Gastrocnemius medialis (tissue), 4 donors: Measurements from ENCODE around the gene DKC1. TPM values are rescaled to one million over a fixed set of nuclear protein-coding genes. Genes with fewer than 3 reads are reported as not detected.
A peak's percentile ranks its signal among the peaks of the same experiment; 100 is the strongest.

Experiments
- ATAC-seq, 2 donors: fragments of 150-250 bp; one replicate each; pipeline ENCODE4 v1.9.1; 2016
- DNase-seq, 2 donors: peaks; one replicate each; pipeline ENCODE4 v3.0.0-alpha.2; 2019
- H3K27ac ChIP-seq, 4 donors: fragments of 200-600 bp; sonication (generic); 1 replicate in 1 of 4; 2 replicates in 3 of 4; pipeline ENCODE4 v1.5.1; 2016 to 2018; ENCODE audit warnings: mild to moderate bottlenecking in 2 of 4, moderate library complexity in 1 of 4
- H3K27me3 ChIP-seq, 3 donors: fragments of 200-600 bp; sonication (generic) in 2 of 3; 1 replicate in 1 of 3; 2 replicates in 2 of 3; pipeline versions ENCODE4 v1.5.1 to v1.6.0; 2016 to 2019; ENCODE audit warnings: mild to moderate bottlenecking in 1 of 3, moderate library complexity in 1 of 3
- H3K36me3 ChIP-seq, 2 donors: fragments of 200-600 bp; sonication (generic) in 1 of 2; one replicate each; pipeline ENCODE4 v1.5.1; 2017 to 2018
- H3K4me1 ChIP-seq, 2 donors: fragments of 200-600 bp; sonication (generic) in 1 of 2; one replicate each; pipeline ENCODE4 v1.5.1; 2016 to 2017; ENCODE audit warnings: mild to moderate bottlenecking in 2 of 2
- H3K4me3 ChIP-seq, 4 donors: fragments of 200-600 bp; sonication (generic) in 3 of 4; 1 replicate in 1 of 4; 2 replicates in 3 of 4; pipeline ENCODE4 v1.5.1; 2016 to 2019; ENCODE audit warnings: mild to moderate bottlenecking in 2 of 4
- H3K9me3 ChIP-seq, 3 donors: fragments of 200-600 bp; sonication (generic) in 2 of 3; 1 replicate in 1 of 3; 2 replicates in 2 of 3; pipeline ENCODE4 v1.5.1; 2016 to 2019
- POLR2A ChIP-seq, 2 donors: fragments of 450-650 bp; IDR thresholded peaks; one replicate each; pipeline ENCODE4 v1.6.1; 2017; ENCODE audit warnings: antibody characterized with exemption in 2 of 2, mild to moderate bottlenecking in 2 of 2, moderate library complexity in 2 of 2
- in situ Hi-C, 4 donors: fragments of 200-750 bp; cut with MboI; loops; one replicate each; pipeline versions ENCODE4 v1.15.0 to v1.8.0; 2017; ENCODE audit warnings: low sequenced_read_pairs in 4 of 4
- intact Hi-C: fragments of 100-400 bp; cut with DNase I; formaldehyde crosslinking; loops from one replicate; pipeline ENCODE4 v1.15.1; 2023; ENCODE audit warnings: low total_unique reads
- total RNA-seq, 4 donors: library from RNA; depleted of rRNA; stranded (reverse); fragments of >200 nt; gene quantifications; one replicate each; pipeline versions ENCODE4 v1.1.0 to v1.2.3, GENCODE V29; 2016
- TF ChIP-seq, protein P1 (sequence below), 5 experiments: fragments of 450-650 bp in 3 of 5; fragments of 200-600 bp in 2 of 5; sonication (generic) in 2 of 5; IDR thresholded peaks in 4 of 5; conservative IDR thresholded peaks in 1 of 5; 1 replicate in 4 of 5; 2 replicates in 1 of 5; pipeline ENCODE4 v1.5.1; 2016 to 2019; ENCODE audit warnings: antibody characterized with exemption in 5 of 5, mild to moderate bottlenecking in 3 of 5, moderate library complexity in 3 of 5

DKC1 gene
- total RNA-seq, 4 donors from 2014 or later = 17.8 to 34.1 (median 21.7) TPM

- H3K4me1 ChIP-seq = peaks cover 59 to 64% of the 10 kb centered on the region in 2 donors
- no peaks in the 10 kb centered on the region for H3K27me3 ChIP-seq
- in situ Hi-C loops = no loop called here
- DNase-seq (no peak), ATAC-seq (peak in 1 of 2 donors; percentile 39)
- no peaks in the 10 kb centered on the region for H3K36me3 ChIP-seq
- intact Hi-C loops = loop anchor here (2.0 kb wide), 1 partner anchor 19 kb away; the partner anchor contains the start of gene GAB3
- H3K9me3 ChIP-seq = no peaks in the 10 kb centered on the region
- H3K4me3 ChIP-seq = no peak overlapping the region
- TF ChIP-seq, protein P1, sequence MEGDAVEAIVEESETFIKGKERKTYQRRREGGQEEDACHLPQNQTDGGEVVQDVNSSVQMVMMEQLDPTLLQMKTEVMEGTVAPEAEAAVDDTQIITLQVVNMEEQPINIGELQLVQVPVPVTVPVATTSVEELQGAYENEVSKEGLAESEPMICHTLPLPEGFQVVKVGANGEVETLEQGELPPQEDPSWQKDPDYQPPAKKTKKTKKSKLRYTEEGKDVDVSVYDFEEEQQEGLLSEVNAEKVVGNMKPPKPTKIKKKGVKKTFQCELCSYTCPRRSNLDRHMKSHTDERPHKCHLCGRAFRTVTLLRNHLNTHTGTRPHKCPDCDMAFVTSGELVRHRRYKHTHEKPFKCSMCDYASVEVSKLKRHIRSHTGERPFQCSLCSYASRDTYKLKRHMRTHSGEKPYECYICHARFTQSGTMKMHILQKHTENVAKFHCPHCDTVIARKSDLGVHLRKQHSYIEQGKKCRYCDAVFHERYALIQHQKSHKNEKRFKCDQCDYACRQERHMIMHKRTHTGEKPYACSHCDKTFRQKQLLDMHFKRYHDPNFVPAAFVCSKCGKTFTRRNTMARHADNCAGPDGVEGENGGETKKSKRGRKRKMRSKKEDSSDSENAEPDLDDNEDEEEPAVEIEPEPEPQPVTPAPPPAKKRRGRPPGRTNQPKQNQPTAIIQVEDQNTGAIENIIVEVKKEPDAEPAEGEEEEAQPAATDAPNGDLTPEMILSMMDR (IDR thresholded peaks at IDR 0.05 in 4 of 5, conservative IDR thresholded peaks at IDR 0.05 in 1 of 5) = no peak
- TF ChIP-seq POLR2A (IDR thresholded peaks at IDR 0.05) = no peak
- H3K27ac ChIP-seq = peak overlapping the region; percentile 43 to 70 (median 59)
Observed at GRCh38 chrX:154731881-154732280, 30.8 kb upstream of the DKC1 start.

DNA sequence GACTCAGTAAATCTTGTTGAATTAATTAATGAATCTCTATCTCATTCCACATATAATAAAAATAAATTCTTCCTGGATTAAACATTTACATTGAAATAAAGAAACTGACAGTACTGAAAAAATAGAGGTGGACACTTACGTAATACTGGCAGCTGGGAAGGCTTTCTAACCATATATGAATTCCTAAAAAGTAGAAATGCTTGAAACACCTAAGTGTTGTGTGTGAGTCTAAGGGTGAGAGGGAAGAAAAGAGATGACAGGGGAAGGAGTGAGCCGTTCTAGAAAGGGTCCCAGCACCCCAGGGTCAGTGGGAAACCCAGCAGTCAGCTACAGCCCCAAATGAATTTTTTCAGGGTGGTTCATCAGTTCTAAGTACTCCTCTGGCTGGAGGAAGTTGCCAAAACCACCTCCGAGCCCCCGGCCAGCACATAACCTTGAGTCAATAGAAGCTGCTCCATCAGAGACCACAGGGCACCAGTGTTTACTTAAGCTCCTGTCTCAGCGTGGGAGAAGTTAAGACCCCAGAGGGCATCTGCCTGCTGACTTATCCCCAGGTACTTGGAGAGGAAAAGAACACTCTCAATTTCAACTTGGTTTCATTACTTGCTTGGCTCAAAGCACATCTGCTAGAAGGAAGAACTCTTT lies 30.1 kb upstream of the DKC1 start:
- Histone ChIP-seq H3K36me3 (no peaks in the 10 kb centered on the region), H3K4me1 (peaks cover 60 to 69% of the 10 kb centered on the region in 2 donors), H3K9me3 (no peaks in the 10 kb centered on the region), H3K4me3 (no peak overlapping the region), H3K27ac (peak overlapping the region; percentile 43 to 70 (median 59)), H3K27me3 (no peaks in the 10 kb centered on the region)
- DNase-seq = no peak
- intact Hi-C loops (no loop called here), in situ Hi-C loops (no loop called here)
- no peak for ATAC-seq
- TF ChIP-seq POLR2A (IDR thresholded peaks at IDR 0.05) = no peak
- TF ChIP-seq, protein P1 (IDR thresholded peaks at IDR 0.05 in 4 of 5, conservative IDR thresholded peaks at IDR 0.05 in 1 of 5) = no peak

DNA sequence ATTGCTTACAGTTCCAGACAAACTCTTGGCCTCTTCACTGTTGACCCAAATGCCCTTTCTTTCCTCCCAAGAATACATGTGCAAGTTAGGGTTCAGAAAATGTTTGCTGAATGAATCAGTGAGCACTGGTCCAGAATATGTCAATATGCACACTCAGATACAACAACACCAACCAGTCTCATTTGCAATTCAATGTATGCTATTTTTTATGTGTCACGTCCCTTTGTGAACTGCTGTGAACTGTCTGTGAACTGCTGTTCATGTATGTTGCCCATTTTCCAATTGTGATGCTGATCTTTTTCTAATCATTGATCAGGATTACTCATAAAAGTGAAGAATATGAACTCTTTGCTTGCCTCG lies 29.6 kb upstream of the DKC1 start:
- ATAC-seq (no peak), DNase-seq (no peak)
- Histone ChIP-seq H3K4me3 (no peak overlapping the region), H3K36me3 (no peaks in the 10 kb centered on the region), H3K27me3 (no peaks in the 10 kb centered on the region), H3K4me1 (peaks cover 61 to 70% of the 10 kb centered on the region in 2 donors), H3K27ac (peak overlapping the region; percentile 44 to 70 (median 59)), H3K9me3 (no peaks in the 10 kb centered on the region)
- intact Hi-C loops = no loop called here
- in situ Hi-C loops = no loop called here
- no peak for TF ChIP-seq POLR2A (IDR thresholded peaks at IDR 0.05)
- TF ChIP-seq, protein P1 (IDR thresholded peaks at IDR 0.05 in 4 of 5, conservative IDR thresholded peaks at IDR 0.05 in 1 of 5) = no peak

- TF ChIP-seq, protein P1 (IDR thresholded peaks at IDR 0.05 in 4 of 5, conservative IDR thresholded peaks at IDR 0.05 in 1 of 5) = no peak
- no peak for TF ChIP-seq POLR2A (IDR thresholded peaks at IDR 0.05)
- Histone ChIP-seq H3K27ac (peak overlapping the region; percentile 40 to 70 (median 56)), H3K4me1 (peaks cover 52 to 65% of the 10 kb centered on the region in 2 donors), H3K9me3 (no peaks in the 10 kb centered on the region), H3K27me3 (no peaks in the 10 kb centered on the region), H3K4me3 (no peak overlapping the region), H3K36me3 (no peaks in the 10 kb centered on the region)
- ATAC-seq (no peak), DNase-seq (no peak)
- intact Hi-C loops (no loop called here), in situ Hi-C loops (no loop called here)
Observed at GRCh38 chrX:154734061-154734781, 28.4 kb upstream of the DKC1 start.
